ENCODE measurements around the gene TFB2M. TPM values are rescaled to one million over a fixed set of nuclear protein-coding genes. Genes with fewer than 3 reads are reported as not detected.

TFB2M gene
- polyA plus RNA-seq, 3 donors from 2014 or later: 15.0 to 17.9 (median 15.6) TPM

GRCh38 chr1:246528933-246529731, 36.9 kb downstream of the TFB2M start:
- Mint-ChIP-seq H3K4me1 (peaks cover 33 to 34% of the 10 kb centered on the region in 2 donors), H3K4me3 (no peak overlapping the region), H3K9me3 (peaks cover 0 to 2% (median 0%) of the 10 kb centered on the region in 6 donors), H3K36me3 (peaks cover 0 to 13% (median 0%) of the 10 kb centered on the region in 3 donors), H3K27me3 (ENCODE audit: low read depth in 3 of 3) (peaks cover 0 to 3% (median 2%) of the 10 kb centered on the region in 3 donors), H3K27ac (peak overlapping the region in 4 of 6 donors; percentile 39 to 98 (median 79))
- no peak for DNase-seq

GRCh38 chr1:246527402-246528088, 38.5 kb downstream of the TFB2M start:
- H3K4me1 Mint-ChIP-seq: peaks cover 33 to 34% of the 10 kb centered on the region in 2 donors
- peak; percentile 42 to 53 (median 52) for DNase-seq
- peaks cover 0 to 2% (median 0%) of the 10 kb centered on the region in 6 donors for H3K9me3 Mint-ChIP-seq
- H3K27ac Mint-ChIP-seq: peak overlapping the region; percentile 89 to 98 (median 96)
- H3K36me3 Mint-ChIP-seq: peaks cover 0 to 13% (median 0%) of the 10 kb centered on the region in 3 donors
- peaks cover 0 to 5% (median 2%) of the 10 kb centered on the region in 3 donors for H3K27me3 Mint-ChIP-seq (ENCODE audit: low read depth in 3 of 3)
- H3K4me3 Mint-ChIP-seq: peak overlapping the region; percentile 70 to 86 (median 79)

GRCh38 chr1:246526915-246527314, 39.1 kb downstream of the TFB2M start:
- peak overlapping the region; percentile 70 to 86 (median 79) for H3K4me3 Mint-ChIP-seq
- peaks cover 0 to 13% (median 0%) of the 10 kb centered on the region in 3 donors for H3K36me3 Mint-ChIP-seq
- peak in 1 of 3 donors; percentile 10 for DNase-seq
- peak overlapping the region; percentile 89 to 98 (median 96) for H3K27ac Mint-ChIP-seq
- H3K4me1 Mint-ChIP-seq: peaks cover 33 to 34% of the 10 kb centered on the region in 2 donors
- H3K27me3 Mint-ChIP-seq (ENCODE audit: low read depth in 3 of 3): peaks cover 0 to 5% (median 2%) of the 10 kb centered on the region in 3 donors
- peaks cover 0 to 2% (median 0%) of the 10 kb centered on the region in 6 donors for H3K9me3 Mint-ChIP-seq

DNA sequence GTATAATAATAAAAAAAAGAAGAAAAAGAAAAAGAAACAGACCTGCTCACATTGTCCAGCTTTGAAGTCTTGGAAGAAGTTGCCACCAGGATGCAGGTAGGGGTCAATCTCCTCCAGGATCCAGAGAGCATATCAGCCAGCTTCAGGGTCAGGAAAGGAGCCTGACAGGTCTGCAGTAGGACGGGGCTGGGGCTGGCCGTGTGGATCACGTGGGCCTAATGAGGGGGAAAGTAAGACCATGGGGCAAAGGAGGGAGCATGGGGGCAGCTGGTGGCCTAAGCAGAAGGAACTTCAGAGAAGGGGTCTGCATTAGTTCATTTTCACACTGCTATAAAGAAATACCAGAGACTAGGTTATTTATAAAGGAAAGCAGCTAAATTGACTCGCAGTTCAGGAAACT, 39.7 kb downstream of the TFB2M start:
- H3K9me3 Mint-ChIP-seq: peaks cover 0 to 2% (median 0%) of the 10 kb centered on the region in 6 donors
- peaks cover 33 to 34% of the 10 kb centered on the region in 2 donors for H3K4me1 Mint-ChIP-seq
- H3K4me3 Mint-ChIP-seq: peak overlapping the region in 4 of 5 donors; percentile 18 to 68 (median 41)
- peaks cover 0 to 12% (median 0%) of the 10 kb centered on the region in 3 donors for H3K36me3 Mint-ChIP-seq
- peaks cover 0 to 5% (median 2%) of the 10 kb centered on the region in 3 donors for H3K27me3 Mint-ChIP-seq (ENCODE audit: low read depth in 3 of 3)
- DNase-seq: no peak
- peak overlapping the region; percentile 57 to 89 (median 79) for H3K27ac Mint-ChIP-seq

DNA sequence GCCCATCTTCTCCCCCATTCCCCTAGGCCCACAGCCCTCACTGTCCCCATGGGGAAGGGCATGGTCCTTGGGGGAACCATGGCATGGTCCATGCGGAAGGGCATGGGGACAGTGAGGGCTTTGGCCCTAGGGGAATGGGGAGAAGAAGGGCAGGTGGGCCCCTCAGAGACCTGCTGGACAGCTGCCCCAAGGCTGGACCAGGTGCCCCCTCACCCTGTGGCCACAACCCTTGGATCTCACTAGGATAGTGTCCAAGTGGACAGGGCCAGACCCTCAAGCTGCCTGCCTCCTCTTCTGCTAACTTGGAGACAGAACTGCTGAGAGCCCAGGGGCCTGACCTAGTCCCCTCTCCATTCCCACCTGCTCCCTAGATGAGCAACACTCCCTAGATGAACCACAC, 46.5 kb downstream of the TFB2M start:
- no peak overlapping the region for H3K27ac Mint-ChIP-seq
- H3K27me3 Mint-ChIP-seq (ENCODE audit: low read depth in 3 of 3): peaks cover 0 to 3% (median 2%) of the 10 kb centered on the region in 3 donors
- H3K9me3 Mint-ChIP-seq: peaks cover 5 to 17% (median 11%) of the 10 kb centered on the region in 6 donors
- H3K4me3 Mint-ChIP-seq: no peak overlapping the region
- no peak for DNase-seq
- H3K4me1 Mint-ChIP-seq: no peaks in the 10 kb centered on the region
- H3K36me3 Mint-ChIP-seq: peaks cover 0 to 3% (median 0%) of the 10 kb centered on the region in 3 donors

GRCh38 chr1:246518456-246519205, 47.4 kb downstream of the TFB2M start:
- peaks cover 0 to 2% (median 2%) of the 10 kb centered on the region in 3 donors for H3K27me3 Mint-ChIP-seq (ENCODE audit: low read depth in 3 of 3)
- no peak overlapping the region for H3K4me3 Mint-ChIP-seq
- H3K27ac Mint-ChIP-seq: no peak overlapping the region
- H3K9me3 Mint-ChIP-seq: peaks cover 5 to 21% (median 15%) of the 10 kb centered on the region in 6 donors
- H3K4me1 Mint-ChIP-seq: no peaks in the 10 kb centered on the region
- H3K36me3 Mint-ChIP-seq: peaks cover 0 to 3% (median 0%) of the 10 kb centered on the region in 3 donors
- no peak for DNase-seq

- Mint-ChIP-seq H3K9me3 (peaks cover 5 to 21% (median 16%) of the 10 kb centered on the region in 6 donors), H3K4me1 (no peaks in the 10 kb centered on the region), H3K36me3 (peaks cover 0 to 3% (median 0%) of the 10 kb centered on the region in 3 donors), H3K27ac (no peak overlapping the region), H3K4me3 (no peak overlapping the region), H3K27me3 (ENCODE audit: low read depth in 3 of 3) (peaks cover 0 to 2% (median 1%) of the 10 kb centered on the region in 3 donors)
- DNase-seq: no peak
These were observed 48.7 kb downstream of the TFB2M start for GRCh38 chr1:246517391-246517790.

- Mint-ChIP-seq H3K36me3 (peaks cover 0 to 3% (median 0%) of the 10 kb centered on the region in 3 donors), H3K4me1 (no peaks in the 10 kb centered on the region), H3K9me3 (peaks cover 5 to 21% (median 16%) of the 10 kb centered on the region in 6 donors), H3K27ac (no peak overlapping the region), H3K27me3 (ENCODE audit: low read depth in 3 of 3) (peaks cover 0 to 2% (median 1%) of the 10 kb centered on the region in 3 donors), H3K4me3 (no peak overlapping the region)
- DNase-seq: no peak
These were observed 49.9 kb downstream of the TFB2M start for GRCh38 chr1:246516126-246516525.

GRCh38 chr1:246515390-246516005, 50.6 kb downstream of the TFB2M start:
- Mint-ChIP-seq H3K9me3 (peaks cover 5 to 21% (median 16%) of the 10 kb centered on the region in 6 donors), H3K27me3 (ENCODE audit: low read depth in 3 of 3) (peaks cover 0 to 2% (median 1%) of the 10 kb centered on the region in 3 donors), H3K4me3 (no peak overlapping the region), H3K27ac (no peak overlapping the region), H3K36me3 (peaks cover 0 to 3% (median 0%) of the 10 kb centered on the region in 3 donors), H3K4me1 (no peaks in the 10 kb centered on the region)
- DNase-seq: no peak

DNA sequence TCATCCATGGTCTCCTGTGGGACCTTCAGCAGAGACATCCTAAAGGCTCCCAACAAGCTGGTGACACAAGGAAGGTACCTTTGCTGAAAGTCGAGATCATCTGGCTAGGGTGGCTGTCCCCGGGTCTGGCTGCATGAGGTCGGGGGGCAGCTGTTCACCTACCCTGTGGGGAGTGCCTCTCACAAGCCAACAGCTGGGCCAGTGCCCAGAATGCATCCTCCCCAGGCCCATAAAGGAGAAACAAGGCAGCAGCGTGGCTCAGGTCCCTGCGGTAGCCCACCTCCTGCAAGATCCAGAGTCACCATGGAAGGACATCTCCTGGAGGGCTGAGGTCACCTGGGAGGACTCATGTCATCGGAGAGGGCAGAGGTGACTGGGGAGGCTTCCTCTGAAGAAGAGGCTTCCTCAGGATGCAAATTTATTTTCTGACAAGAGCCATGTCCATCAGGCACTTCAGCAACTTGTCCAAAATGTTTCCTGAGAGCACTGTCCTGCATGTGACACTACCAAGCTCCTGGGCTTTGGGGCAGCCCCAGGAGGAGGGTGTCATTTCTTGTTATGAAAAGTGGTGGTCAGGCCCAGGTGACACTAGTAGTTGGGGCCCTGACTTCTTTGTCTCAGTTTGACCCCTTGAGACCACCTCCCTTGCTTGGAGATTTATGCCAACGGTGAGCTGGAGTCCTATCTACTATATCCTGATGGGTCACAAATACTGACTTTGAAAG, 52.3 kb downstream of the TFB2M start:
- peaks cover 0 to 3% (median 0%) of the 10 kb centered on the region in 3 donors for H3K36me3 Mint-ChIP-seq
- DNase-seq: no peak
- peaks cover 0 to 1% (median 0%) of the 10 kb centered on the region in 3 donors for H3K27me3 Mint-ChIP-seq (ENCODE audit: low read depth in 3 of 3)
- peak overlapping the region in 1 of 5 donors; percentile 25 for H3K4me3 Mint-ChIP-seq
- H3K9me3 Mint-ChIP-seq: peaks cover 5 to 21% (median 16%) of the 10 kb centered on the region in 6 donors
- H3K4me1 Mint-ChIP-seq: no peaks in the 10 kb centered on the region
- no peak overlapping the region for H3K27ac Mint-ChIP-seq

DNA sequence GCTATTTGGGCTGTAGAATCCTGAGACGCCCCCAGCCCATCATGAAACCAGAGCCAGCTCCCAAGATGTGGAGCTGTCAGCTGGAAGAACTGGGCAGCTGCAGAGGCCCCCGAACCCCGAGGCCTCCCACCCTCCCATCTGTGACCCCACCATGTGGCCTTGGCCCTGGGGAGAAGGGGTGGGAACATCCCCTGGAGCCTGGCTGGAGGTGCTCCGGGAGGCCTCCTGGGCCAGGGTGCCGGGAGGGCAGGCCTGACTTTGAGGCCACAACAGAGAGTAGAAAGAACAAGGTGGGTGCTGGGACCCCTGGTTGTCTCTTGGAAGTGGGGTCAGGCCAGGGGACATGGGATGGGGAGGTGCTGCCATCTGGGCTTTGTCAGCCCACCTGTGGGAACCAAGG, 53.0 kb downstream of the TFB2M start:
- no peaks in the 10 kb centered on the region for H3K4me1 Mint-ChIP-seq
- peaks cover 5 to 21% (median 16%) of the 10 kb centered on the region in 6 donors for H3K9me3 Mint-ChIP-seq
- H3K4me3 Mint-ChIP-seq: no peak overlapping the region
- DNase-seq: no peak
- H3K36me3 Mint-ChIP-seq: peaks cover 0 to 3% (median 0%) of the 10 kb centered on the region in 3 donors
- H3K27ac Mint-ChIP-seq: no peak overlapping the region
- H3K27me3 Mint-ChIP-seq (ENCODE audit: low read depth in 3 of 3): peaks cover 0 to 2% (median 0%) of the 10 kb centered on the region in 3 donors

- Mint-ChIP-seq H3K4me3 (no peak overlapping the region), H3K36me3 (peaks cover 0 to 3% (median 0%) of the 10 kb centered on the region in 3 donors), H3K9me3 (peaks cover 4 to 20% (median 16%) of the 10 kb centered on the region in 6 donors), H3K27me3 (ENCODE audit: low read depth in 3 of 3) (peaks cover 0 to 2% (median under 1%) of the 10 kb centered on the region in 3 donors), H3K27ac (no peak overlapping the region), H3K4me1 (peaks cover 1 to 3% of the 10 kb centered on the region in 2 donors)
- no peak for DNase-seq
These were observed 53.4 kb downstream of the TFB2M start for GRCh38 chr1:246512635-246513034.

Data from immature natural killer cell (primary cell).